NCI-H146 treated with DMSO at 0.1 percent for 48 hours (cell line): ENCODE data around the gene RNLS.

Source experiments
- DNase-seq: peaks from one replicate; lab custom pipeline; 2025; ENCODE audit not compliant: unreplicated experiment; lab: John Stamatoyannopoulos, UW

Gene RNLS

GRCh38 chr10:88525371-88526069 lies 57.6 kb downstream of the RNLS start:
- no peak for DNase-seq

GRCh38 chr10:88523739-88524400 lies 59.2 kb downstream of the RNLS start:
- DNase-seq, result no peak

- DNase-seq, result no peak
Measured at GRCh38 chr10:88522715-88523114, 60.4 kb downstream of the RNLS start.

- DNase-seq, result no peak
Measured at GRCh38 chr10:88521791-88522190, 61.3 kb downstream of the RNLS start.

- no peak for DNase-seq
Measured at GRCh38 chr10:88515235-88515634, 67.9 kb downstream of the RNLS start.

GRCh38 chr10:88512599-88512998 lies 70.5 kb downstream of the RNLS start:
- no peak for DNase-seq

GRCh38 chr10:88508796-88509195 lies 74.3 kb downstream of the RNLS start:
- DNase-seq, result no peak

GRCh38 chr10:88507826-88508453 lies 75.2 kb downstream of the RNLS start:
- DNase-seq, result no peak

- no peak for DNase-seq
Measured at GRCh38 chr10:88507404-88507803, 75.7 kb downstream of the RNLS start.

GRCh38 chr10:88505680-88506215 lies 77.4 kb downstream of the RNLS start:
- no peak for DNase-seq

- DNase-seq, result no peak
Measured at GRCh38 chr10:88505265-88505664, 77.9 kb downstream of the RNLS start.

- no peak for DNase-seq
Measured at GRCh38 chr10:88500656-88501055, 82.5 kb downstream of the RNLS start.

GRCh38 chr10:88499569-88500470 lies 83.3 kb downstream of the RNLS start:
- DNase-seq, result no peak

GRCh38 chr10:88497913-88498312 lies 85.2 kb downstream of the RNLS start:
- DNase-seq, result no peak

GRCh38 chr10:88494537-88494936 lies 88.6 kb downstream of the RNLS start:
- no peak for DNase-seq

GRCh38 chr10:88493691-88494483 lies 89.2 kb downstream of the RNLS start:
- DNase-seq, result no peak

GRCh38 chr10:88491314-88491713 lies 91.8 kb downstream of the RNLS start:
- DNase-seq, result no peak

- DNase-seq, result no peak
Measured at GRCh38 chr10:88490231-88490980, 92.7 kb downstream of the RNLS start.

GRCh38 chr10:88489107-88489506 lies 94.0 kb downstream of the RNLS start:
- no peak for DNase-seq
